A673 (cell line): ENCODE measurements around the gene USP20. TPM values are rescaled to one million over a fixed set of nuclear protein-coding genes. Genes with fewer than 3 reads are reported as not detected.

Source experiments
- BruUV-seq: library from RNA; stranded (reverse); fragments of 400-500 nt; replicated peaks from 2 replicates; lab custom pipeline; 2021; lab: Mats Ljungman, UMichigan
- CTCF ChIA-PET: fragments of 300-600 bp; sonication (Branson Sonifier 250); formaldehyde crosslinking; loops from one replicate; lab custom pipeline; 2022; ENCODE audit warnings: antibody characterized with exemption; lab: Charles Lee
- POLR2A ChIA-PET: fragments of 300-600 bp; sonication (Branson Sonifier 250); formaldehyde crosslinking; loops from one replicate; lab custom pipeline; 2022; ENCODE audit warnings: antibody characterized with exemption; ENCODE audit not compliant: low non-redundant PET; lab: Charles Lee
- DNase-seq: peaks from one replicate; pipeline ENCODE4 v3.0.0-alpha.2; 2015; ENCODE audit warnings: low spot score
- H3K27ac ChIP-seq: fragments of 200-600 bp; sonication (generic); 2 replicates; pipeline ENCODE4 v1.5.1; 2016; ENCODE audit warnings: mixed run types, low read depth, mild to moderate bottlenecking, mixed read lengths, antibody characterized with exemption, low read length; ENCODE audit not compliant: poor library complexity, severe bottlenecking
- H3K27me3 ChIP-seq: fragments of 200-600 bp; sonication (generic); replicated peaks from 2 replicates; pipeline ENCODE4 v1.6.1; 2017; ENCODE audit warnings: mixed run types, low read depth, mild to moderate bottlenecking, mixed read lengths, antibody characterized with exemption, low read length; ENCODE audit not compliant: insufficient read depth, poor library complexity
- H3K36me3 ChIP-seq: fragments of 200-600 bp; sonication (generic); 2 replicates; pipeline ENCODE4 v1.6.1; 2016; ENCODE audit warnings: mixed run types, mild to moderate bottlenecking, mixed read lengths, antibody characterized with exemption, low read length; ENCODE audit not compliant: insufficient read depth, poor library complexity, severe bottlenecking
- H3K4me1 ChIP-seq: fragments of 200-600 bp; sonication (generic); 2 replicates; pipeline ENCODE4 v1.6.1; 2017; ENCODE audit warnings: mixed run types, mild to moderate bottlenecking, mixed read lengths, antibody characterized with exemption, low read length; ENCODE audit not compliant: insufficient read depth, poor library complexity, severe bottlenecking
- H3K4me3 ChIP-seq: fragments of 200-600 bp; sonication (generic); 2 replicates; pipeline ENCODE4 v1.5.1; 2016; ENCODE audit warnings: low read depth, mixed run types, mild to moderate bottlenecking, mixed read lengths, low read length; ENCODE audit not compliant: poor library complexity, severe bottlenecking
- H3K9me3 ChIP-seq: fragments of 200-600 bp; sonication (generic); 2 replicates; pipeline ENCODE4 v1.6.1; 2016; ENCODE audit warnings: mixed run types, low read depth, mild to moderate bottlenecking, mixed read lengths, antibody characterized with exemption, low read length; ENCODE audit not compliant: poor library complexity, severe bottlenecking
- EZH2 ChIP-seq: fragments of 200-600 bp; sonication (generic); IDR thresholded peaks from 2 replicates; pipeline ENCODE4 v1.6.1; 2017; ENCODE audit warnings: borderline replicate concordance, low read depth, mild to moderate bottlenecking, mixed read lengths, antibody characterized with exemption, low read length; ENCODE audit not compliant: poor library complexity, severe bottlenecking
- intact Hi-C: fragments of 100-400 bp; cut with micrococcal nuclease; formaldehyde crosslinking; loops from one replicate; pipeline ENCODE4 v1.10.0; 2022; ENCODE audit not compliant: unreplicated experiment
- total RNA-seq: library from RNA; stranded (reverse); gene quantifications from 2 replicates; pipeline ENCODE4 v1.2.3, GENCODE V29; 2021
- TF ChIP-seq, protein P1 (sequence below): fragments of 300-800, 200-600 bp; sonication (generic); conservative IDR thresholded peaks from 2 replicates; pipeline ENCODE4 v1.5.1; 2017; ENCODE audit warnings: low read depth, mild to moderate bottlenecking, antibody characterized with exemption, low read length, moderate library complexity, mixed read lengths

The USP20 gene
- total RNA-seq, 1 experiment from 2014 or later: 17.1 TPM

DNA sequence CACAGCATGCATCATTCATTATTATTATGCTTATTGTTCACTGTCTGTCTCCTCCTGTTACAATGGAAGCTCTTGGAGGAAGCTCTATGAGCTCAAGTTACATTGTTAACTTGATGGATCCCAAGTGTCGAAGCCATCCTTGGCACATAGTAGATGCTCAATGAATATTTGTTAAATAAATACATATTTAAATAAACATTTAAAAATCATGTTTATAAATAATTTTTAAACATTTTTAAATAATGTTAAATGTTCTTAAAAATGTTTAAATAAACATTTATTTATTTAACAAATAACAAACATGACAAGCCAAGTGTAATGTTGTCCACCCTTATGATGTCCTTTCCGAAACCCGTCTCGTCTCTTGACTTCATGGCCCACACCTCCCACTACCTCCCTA, 69.5 kb downstream of the USP20 start:
- BruUV-seq: no TSS peak
- CTCF ChIA-PET: no interaction called here
- Histone ChIP-seq H3K36me3 (peaks cover 88% of the 10 kb centered on the region), H3K4me3 (no peak overlapping the region), H3K9me3 (no peaks in the 10 kb centered on the region), H3K27ac (peak overlapping the region; percentile 41), H3K27me3 (no peaks in the 10 kb centered on the region), H3K4me1 (peaks cover 4% of the 10 kb centered on the region)
- no peak for TF ChIP-seq EZH2
- TF ChIP-seq, protein P1, sequence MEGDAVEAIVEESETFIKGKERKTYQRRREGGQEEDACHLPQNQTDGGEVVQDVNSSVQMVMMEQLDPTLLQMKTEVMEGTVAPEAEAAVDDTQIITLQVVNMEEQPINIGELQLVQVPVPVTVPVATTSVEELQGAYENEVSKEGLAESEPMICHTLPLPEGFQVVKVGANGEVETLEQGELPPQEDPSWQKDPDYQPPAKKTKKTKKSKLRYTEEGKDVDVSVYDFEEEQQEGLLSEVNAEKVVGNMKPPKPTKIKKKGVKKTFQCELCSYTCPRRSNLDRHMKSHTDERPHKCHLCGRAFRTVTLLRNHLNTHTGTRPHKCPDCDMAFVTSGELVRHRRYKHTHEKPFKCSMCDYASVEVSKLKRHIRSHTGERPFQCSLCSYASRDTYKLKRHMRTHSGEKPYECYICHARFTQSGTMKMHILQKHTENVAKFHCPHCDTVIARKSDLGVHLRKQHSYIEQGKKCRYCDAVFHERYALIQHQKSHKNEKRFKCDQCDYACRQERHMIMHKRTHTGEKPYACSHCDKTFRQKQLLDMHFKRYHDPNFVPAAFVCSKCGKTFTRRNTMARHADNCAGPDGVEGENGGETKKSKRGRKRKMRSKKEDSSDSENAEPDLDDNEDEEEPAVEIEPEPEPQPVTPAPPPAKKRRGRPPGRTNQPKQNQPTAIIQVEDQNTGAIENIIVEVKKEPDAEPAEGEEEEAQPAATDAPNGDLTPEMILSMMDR: no peak
- DNase-seq: peak; percentile 72
- POLR2A ChIA-PET: no interaction called here
- intact Hi-C loops: loop anchor here (5.0 kb wide), 1 partner anchor 63 kb away; no protein-coding TSS in a partner anchor

DNA sequence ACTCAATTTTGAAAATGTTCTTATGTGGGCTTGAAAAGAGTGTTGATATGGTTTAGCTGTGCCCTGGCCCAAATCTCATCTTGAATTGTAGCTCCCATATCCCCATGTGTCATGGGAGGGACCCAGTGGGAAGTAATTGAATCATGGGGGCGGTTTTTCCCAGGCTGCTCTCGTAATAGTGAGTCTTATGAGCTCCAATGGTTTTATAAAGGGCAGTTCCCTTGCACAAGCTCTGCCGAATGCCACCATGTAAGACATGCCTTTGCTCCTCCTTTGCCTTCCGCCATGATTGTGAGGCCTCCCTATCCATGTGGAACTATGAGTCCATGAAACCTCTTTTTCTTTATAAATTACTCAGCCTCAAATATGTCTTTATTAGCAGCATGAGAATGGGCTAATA, 71.0 kb downstream of the USP20 start:
- H3K4me3 ChIP-seq: no peak overlapping the region
- no peaks in the 10 kb centered on the region for H3K9me3 ChIP-seq
- no peaks in the 10 kb centered on the region for H3K27me3 ChIP-seq
- no TSS peak for BruUV-seq
- H3K4me1 ChIP-seq: peaks cover 10% of the 10 kb centered on the region
- no peak for TF ChIP-seq EZH2
- TF ChIP-seq, protein P1: no peak
- POLR2A ChIA-PET: interaction anchor here (0.7 kb wide), 1 partner anchor 195 kb away, joined by 3 read pairs; no protein-coding TSS in a partner anchor
- CTCF ChIA-PET: no interaction called here
- intact Hi-C loops: no loop called here
- no peak overlapping the region for H3K27ac ChIP-seq
- DNase-seq: no peak
- peaks cover 88% of the 10 kb centered on the region for H3K36me3 ChIP-seq

DNA sequence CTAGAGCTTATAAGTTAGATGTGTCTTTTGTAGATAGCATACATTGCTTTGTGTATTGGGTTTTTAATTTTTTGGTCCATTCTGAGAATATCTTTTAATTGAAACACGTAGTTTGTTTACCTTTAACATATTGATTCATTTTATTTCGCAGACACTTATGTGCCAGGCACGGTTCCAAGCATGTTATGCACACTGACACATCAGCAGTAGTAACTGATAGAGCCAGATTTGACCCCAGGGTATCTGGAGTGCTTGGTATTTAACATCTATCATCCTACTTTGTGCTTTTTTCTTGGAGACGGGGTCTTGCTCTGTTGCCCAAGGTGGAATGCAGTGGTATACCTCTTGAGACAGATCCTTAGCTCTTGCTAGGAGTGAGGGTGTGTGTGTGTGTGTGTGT, 71.9 kb downstream of the USP20 start:
- no peak for DNase-seq
- no peak overlapping the region for H3K4me3 ChIP-seq
- no peak overlapping the region for H3K27ac ChIP-seq
- H3K4me1 ChIP-seq: peaks cover 10% of the 10 kb centered on the region
- ChIA-PET CTCF (no interaction called here), POLR2A (no interaction called here)
- no peak for TF ChIP-seq EZH2
- TF ChIP-seq, protein P1: no peak
- no peaks in the 10 kb centered on the region for H3K9me3 ChIP-seq
- H3K36me3 ChIP-seq: peaks cover 87% of the 10 kb centered on the region
- BruUV-seq: no TSS peak
- intact Hi-C loops: no loop called here
- H3K27me3 ChIP-seq: no peaks in the 10 kb centered on the region
